LNCAP (cell line): ENCODE results near the gene ATP10B.

Source experiments
- TF ChIP-seq, protein P1 (sequence below): fragments of 450-650 bp; IDR thresholded peaks from 2 replicates; pipeline ENCODE4 v1.5.1; 2017; ENCODE audit warnings: mild to moderate bottlenecking

The ATP10B gene

DNA sequence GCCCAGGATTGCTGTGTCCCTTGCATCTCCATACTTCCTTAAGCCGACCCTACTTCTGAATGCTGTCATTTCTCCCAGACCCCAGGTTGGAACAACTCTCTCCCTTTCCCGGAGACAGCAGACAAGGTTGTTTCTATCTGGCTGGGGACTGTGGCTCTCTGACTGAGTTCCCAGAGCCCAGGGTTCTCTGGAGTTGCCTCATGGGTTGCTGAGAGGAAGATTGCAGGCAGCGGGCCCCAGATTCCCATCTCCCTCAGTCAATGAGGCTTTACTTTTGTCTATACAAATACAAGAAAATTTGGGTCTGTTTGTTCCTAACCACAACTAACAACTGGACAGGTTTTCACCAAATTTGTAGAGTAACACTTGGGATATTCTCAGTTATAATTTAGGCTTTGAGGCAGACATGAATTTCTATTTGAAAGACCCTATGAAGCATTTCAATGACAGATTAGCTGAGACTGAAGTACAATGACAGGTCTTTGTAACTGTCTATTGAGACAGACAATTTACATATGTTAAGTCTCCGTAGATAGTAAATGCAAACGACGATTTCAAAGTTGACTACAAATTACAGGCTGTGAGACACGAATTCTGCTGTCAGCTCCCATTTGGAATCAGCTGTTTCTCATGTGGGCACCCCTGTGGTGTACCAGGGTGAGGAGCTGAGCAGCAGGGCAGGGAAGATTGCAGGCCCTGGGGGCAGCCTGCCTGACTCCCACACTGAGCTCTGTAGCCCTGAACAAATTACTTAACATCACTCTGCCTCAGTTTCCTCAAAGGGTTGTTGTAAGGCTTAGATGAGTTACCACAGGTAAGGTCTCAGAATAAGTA, 107.5 kb downstream of the ATP10B start:
- TF ChIP-seq, protein P1, sequence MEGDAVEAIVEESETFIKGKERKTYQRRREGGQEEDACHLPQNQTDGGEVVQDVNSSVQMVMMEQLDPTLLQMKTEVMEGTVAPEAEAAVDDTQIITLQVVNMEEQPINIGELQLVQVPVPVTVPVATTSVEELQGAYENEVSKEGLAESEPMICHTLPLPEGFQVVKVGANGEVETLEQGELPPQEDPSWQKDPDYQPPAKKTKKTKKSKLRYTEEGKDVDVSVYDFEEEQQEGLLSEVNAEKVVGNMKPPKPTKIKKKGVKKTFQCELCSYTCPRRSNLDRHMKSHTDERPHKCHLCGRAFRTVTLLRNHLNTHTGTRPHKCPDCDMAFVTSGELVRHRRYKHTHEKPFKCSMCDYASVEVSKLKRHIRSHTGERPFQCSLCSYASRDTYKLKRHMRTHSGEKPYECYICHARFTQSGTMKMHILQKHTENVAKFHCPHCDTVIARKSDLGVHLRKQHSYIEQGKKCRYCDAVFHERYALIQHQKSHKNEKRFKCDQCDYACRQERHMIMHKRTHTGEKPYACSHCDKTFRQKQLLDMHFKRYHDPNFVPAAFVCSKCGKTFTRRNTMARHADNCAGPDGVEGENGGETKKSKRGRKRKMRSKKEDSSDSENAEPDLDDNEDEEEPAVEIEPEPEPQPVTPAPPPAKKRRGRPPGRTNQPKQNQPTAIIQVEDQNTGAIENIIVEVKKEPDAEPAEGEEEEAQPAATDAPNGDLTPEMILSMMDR: no peak

DNA sequence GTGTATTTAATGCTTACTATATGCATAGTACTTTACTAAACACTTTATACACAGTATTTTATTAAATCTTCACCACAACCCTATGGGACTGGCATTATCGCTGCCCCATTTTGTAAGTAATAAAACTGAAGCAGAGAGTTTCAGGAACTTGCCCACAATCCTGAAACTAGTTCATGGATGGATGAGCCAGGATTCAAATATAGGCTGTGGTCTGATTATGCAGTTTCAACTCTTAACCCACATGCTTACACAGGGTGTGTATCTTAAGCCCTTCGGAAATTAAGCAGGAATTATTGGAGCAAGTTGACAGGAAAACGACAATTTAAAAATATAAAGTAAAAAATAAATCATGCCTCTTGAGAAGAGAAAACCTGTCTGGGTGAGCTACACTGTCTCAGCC, 109.0 kb downstream of the ATP10B start:
- TF ChIP-seq, protein P1: no peak

DNA sequence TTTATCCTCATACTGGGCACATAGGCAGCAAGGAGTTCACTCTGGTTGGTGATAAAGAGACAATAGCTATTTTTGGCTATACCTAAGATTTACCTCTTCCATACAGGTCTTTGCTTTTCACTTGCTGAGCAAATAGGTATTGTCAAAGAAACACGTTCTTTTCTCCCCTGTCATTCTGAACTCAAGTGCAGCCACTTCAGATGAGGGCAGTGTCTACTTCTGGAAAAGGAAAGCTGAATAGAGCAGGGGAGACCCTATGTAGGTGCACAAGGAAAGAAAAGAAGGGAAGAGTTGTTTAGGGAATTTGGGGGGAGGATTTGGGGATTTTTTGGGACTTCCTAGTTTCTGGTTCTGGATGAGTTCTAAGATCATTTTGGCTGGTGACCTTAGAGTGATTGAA, 109.6 kb downstream of the ATP10B start:
- TF ChIP-seq, protein P1: no peak

DNA sequence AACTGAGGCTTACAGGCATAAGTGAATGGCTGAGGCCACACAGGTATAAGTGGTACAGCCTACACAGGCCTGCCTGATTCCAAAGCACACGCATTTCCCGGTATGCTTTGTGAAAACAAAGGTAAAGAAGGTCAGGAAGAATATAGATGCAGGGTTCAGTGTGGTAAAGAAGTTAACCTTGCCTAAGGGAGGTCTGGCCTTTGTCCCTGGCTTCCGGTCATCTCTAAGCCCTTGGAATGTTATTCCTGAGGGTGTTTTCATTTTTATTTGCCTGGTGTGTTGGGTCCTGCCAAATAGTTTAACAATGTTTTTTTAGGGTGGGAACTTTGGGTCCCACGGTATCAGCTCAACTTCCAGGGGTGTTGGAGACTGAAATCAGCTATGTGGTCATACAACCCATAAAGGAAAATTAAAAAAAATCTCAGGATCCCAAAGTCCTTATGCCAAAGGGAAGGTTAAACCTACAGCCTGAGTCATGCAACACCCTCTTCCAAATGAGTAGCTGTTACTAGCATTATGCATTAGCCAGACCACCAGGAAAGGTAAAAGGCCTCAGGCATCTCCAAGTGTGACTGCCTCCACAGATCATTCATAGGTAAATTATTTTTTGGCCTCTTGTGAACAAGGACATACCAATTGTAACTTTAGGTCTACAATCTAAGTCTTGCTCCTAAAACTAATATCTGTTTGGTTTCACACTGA, 124.6 kb downstream of the ATP10B start:
- TF ChIP-seq, protein P1: no peak

DNA sequence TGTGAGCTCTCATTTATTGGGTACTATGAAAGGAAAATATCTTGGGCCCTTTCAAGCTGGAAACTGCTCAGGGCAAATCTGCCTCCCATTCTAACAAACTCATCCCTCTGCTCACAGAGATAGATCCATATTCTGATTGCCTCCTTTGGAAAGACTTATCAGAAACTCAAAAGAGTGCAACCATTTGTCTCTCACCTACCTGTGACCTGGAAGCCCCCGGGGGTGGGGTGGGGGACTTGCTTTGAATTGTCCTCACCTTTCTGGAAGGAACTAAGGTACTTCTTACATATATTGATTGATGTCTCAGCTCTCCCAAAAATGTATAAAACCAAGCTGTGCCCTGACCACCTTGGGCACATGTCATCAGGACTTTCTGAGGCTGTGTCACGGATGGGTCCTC, 125.3 kb downstream of the ATP10B start:
- TF ChIP-seq, protein P1: no peak

DNA sequence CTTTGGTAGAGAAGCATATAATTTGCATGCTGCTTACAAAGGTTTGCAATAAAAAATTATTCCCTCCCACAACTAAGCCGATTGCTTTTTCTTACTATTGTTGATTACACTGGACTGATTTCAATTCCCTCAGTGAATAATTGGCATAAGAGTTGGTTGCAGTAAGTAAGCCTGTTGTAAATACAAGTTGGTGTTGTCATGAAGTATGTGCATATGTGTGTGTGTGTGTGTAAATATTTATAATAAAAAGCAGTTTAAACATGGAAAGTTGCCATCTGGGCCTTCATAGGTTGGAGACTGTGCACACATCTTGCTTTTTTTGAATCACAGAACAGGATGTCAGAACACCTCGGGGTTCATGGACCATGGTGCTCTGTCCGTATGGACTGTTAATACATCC, 131.2 kb downstream of the ATP10B start:
- TF ChIP-seq, protein P1: no peak

DNA sequence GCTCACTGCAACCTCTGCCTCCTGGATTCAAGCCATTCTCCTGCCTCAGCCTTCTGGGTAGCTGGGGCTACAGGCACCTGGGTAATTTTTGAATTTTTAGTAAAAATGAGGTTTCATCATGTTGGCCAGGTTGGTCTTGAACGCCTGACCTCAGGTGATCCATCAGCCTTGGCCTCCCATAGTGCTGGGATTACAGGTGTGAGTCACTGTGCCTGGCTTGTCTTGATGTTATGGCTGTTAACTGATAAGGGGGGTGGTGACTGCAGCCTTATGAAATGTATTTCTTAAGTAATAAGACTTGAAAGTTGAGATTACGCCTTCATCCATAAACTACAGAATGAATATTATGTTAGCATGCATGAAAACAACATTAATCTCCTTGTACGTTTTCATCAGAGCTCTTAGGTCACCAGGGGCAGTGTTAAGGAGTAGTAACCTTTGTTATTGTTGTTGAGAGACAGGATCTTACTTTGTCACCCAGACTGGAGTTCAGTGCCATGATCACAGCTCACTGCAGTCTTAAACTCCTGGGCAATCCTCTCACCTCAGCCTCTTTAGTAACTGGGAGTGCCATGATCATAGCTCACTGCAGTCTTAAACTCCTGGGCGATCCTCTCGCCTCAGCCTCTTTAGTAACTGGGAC, 148.3 kb downstream of the ATP10B start:
- TF ChIP-seq, protein P1: no peak
